Hepatocyte (in vitro differentiated cells): ENCODE measurements around the gene SHROOM3. TPM values are rescaled to one million over a fixed set of nuclear protein-coding genes. Genes with fewer than 3 reads are reported as not detected.

Experiments used
- DNase-seq: peaks from one replicate; pipeline ENCODE4 v3.0.0-alpha.2; 2016; ENCODE audit warnings: low spot score
- H2AFZ ChIP-seq: fragments of 200-600 bp; sonication (generic); 2 replicates; pipeline ENCODE4 v1.6.0; 2016; ENCODE audit warnings: antibody characterized with exemption, mild to moderate bottlenecking
- H3K27ac ChIP-seq: fragments of 200-600 bp; sonication (generic); 2 replicates; pipeline ENCODE4 v1.5.1; 2016; ENCODE audit warnings: mild to moderate bottlenecking
- H3K27me3 ChIP-seq: fragments of 200-600 bp; sonication (generic); 2 replicates; pipeline ENCODE4 v1.6.1; 2016
- H3K36me3 ChIP-seq: fragments of 200-600 bp; sonication (generic); replicated peaks from 2 replicates; pipeline ENCODE4 v1.5.1; 2016; ENCODE audit warnings: low read depth; ENCODE audit not compliant: insufficient read depth
- H3K4me1 ChIP-seq: fragments of 200-600 bp; sonication (generic); 2 replicates; pipeline ENCODE4 v1.5.1; 2016; ENCODE audit warnings: mild to moderate bottlenecking, moderate library complexity; ENCODE audit not compliant: insufficient read depth
- H3K4me2 ChIP-seq: fragments of 200-600 bp; sonication (generic); 2 replicates; pipeline ENCODE4 v1.6.0; 2016
- H3K4me3 ChIP-seq: fragments of 200-600 bp; sonication (generic); 2 replicates; pipeline ENCODE4 v1.5.1; 2016; ENCODE audit warnings: mild to moderate bottlenecking
- H3K79me2 ChIP-seq: fragments of 200-600 bp; sonication (generic); 2 replicates; pipeline ENCODE4 v1.6.0; 2017; ENCODE audit warnings: mild to moderate bottlenecking
- H3K9me2 ChIP-seq: fragments of 200-600 bp; sonication (generic); replicated peaks from 2 replicates; pipeline ENCODE4 v1.6.0; 2017; ENCODE audit warnings: mild to moderate bottlenecking; ENCODE audit not compliant: insufficient read depth
- H3K9me3 ChIP-seq: fragments of 200-600 bp; sonication (generic); 2 replicates; pipeline ENCODE4 v1.5.1; 2016; ENCODE audit warnings: low read depth, mild to moderate bottlenecking
- H4K20me1 ChIP-seq: fragments of 200-600 bp; sonication (generic); 2 replicates; pipeline ENCODE4 v1.6.0; 2016; ENCODE audit warnings: mild to moderate bottlenecking; ENCODE audit not compliant: insufficient read depth, poor library complexity, severe bottlenecking
- CTCF ChIP-seq: fragments of 200-600 bp; sonication (generic); IDR thresholded peaks from 2 replicates; pipeline ENCODE4 v1.5.1; 2016; ENCODE audit warnings: antibody characterized with exemption, mild to moderate bottlenecking; ENCODE audit not compliant: poor library complexity
- EZH2 ChIP-seq: fragments of 200-600 bp; sonication (generic); IDR thresholded peaks from 2 replicates; pipeline ENCODE4 v1.6.1; 2016; ENCODE audit warnings: antibody characterized with exemption, mild to moderate bottlenecking, borderline replicate concordance
- EZH2phosphoT487 ChIP-seq: fragments of 200-600 bp; sonication (generic); IDR thresholded peaks from one replicate; pipeline ENCODE4 v1.6.1; 2018; ENCODE audit warnings: antibody characterized with exemption, mild to moderate bottlenecking, low read depth, moderate library complexity; ENCODE audit not compliant: unreplicated experiment, severe bottlenecking
- WGBS: methylation state at CpG from one replicate; pipeline ENCODE4 v1.1.6; 2016; ENCODE audit warnings: low lambda C conversion rate; ENCODE audit errors: missing lambda C conversion rate; 5-methylcytosine and 5-hydroxymethylcytosine counted together
- polyA plus RNA-seq: library from polyadenylated mRNA; unstranded; fragments of >200 nt; fragmentation: Nextera tagmentation; extraction: Ambion mirVana; gene quantifications from 2 replicates; pipeline ENCODE4 v1.2.1, GENCODE V29; 2016
- total RNA-seq: library from RNA; depleted of rRNA; stranded (reverse); fragments of >200 nt; gene quantifications from 2 replicates; pipeline ENCODE4 v1.2.3, GENCODE V29; 2014

The SHROOM3 gene
- total and polyA plus RNA-seq, 2 experiments from 2014 or later, result 35.0 to 63.1 TPM

GRCh38 chr4:76799140-76799539 is 364.1 kb downstream of the SHROOM3 start:
- 66% methylated on average over 7 of the region's 7 CpGs for WGBS
- no peak overlapping the region for H3K4me2 ChIP-seq
- TF ChIP-seq CTCF (no peak), EZH2phosphoT487 (no peak)

GRCh38 chr4:76799718-76800117 is 364.7 kb downstream of the SHROOM3 start:
- H2AFZ ChIP-seq, result no peak overlapping the region
- no peaks in the 10 kb centered on the region for H3K36me3 ChIP-seq
- no peaks in the 10 kb centered on the region for H3K9me3 ChIP-seq
- no peak overlapping the region for H3K4me3 ChIP-seq
- no peaks in the 10 kb centered on the region for H4K20me1 ChIP-seq
- no peaks in the 10 kb centered on the region for H3K79me2 ChIP-seq
- H3K9me2 ChIP-seq, result no peaks in the 10 kb centered on the region
- H3K27me3 ChIP-seq, result no peaks in the 10 kb centered on the region
- no peak for DNase-seq
- no peak overlapping the region for H3K4me2 ChIP-seq
- no peak overlapping the region for H3K27ac ChIP-seq
- H3K4me1 ChIP-seq, result peaks cover 19% of the 10 kb centered on the region
- TF ChIP-seq CTCF (no peak), EZH2 (no peak), EZH2phosphoT487 (no peak)

More at GRCh38 chr4:76799140-76799539, 364.1 kb downstream of the SHROOM3 start:
- no peaks in the 10 kb centered on the region for H4K20me1 ChIP-seq
- peaks cover 19% of the 10 kb centered on the region for H3K4me1 ChIP-seq
- no peaks in the 10 kb centered on the region for H3K27me3 ChIP-seq
- H2AFZ ChIP-seq, result no peak overlapping the region
- no peak overlapping the region for H3K27ac ChIP-seq
- no peak for DNase-seq
- no peaks in the 10 kb centered on the region for H3K9me3 ChIP-seq
- H3K4me3 ChIP-seq, result no peak overlapping the region
- H3K36me3 ChIP-seq, result no peaks in the 10 kb centered on the region
- H3K9me2 ChIP-seq, result no peaks in the 10 kb centered on the region
- H3K79me2 ChIP-seq, result no peaks in the 10 kb centered on the region

GRCh38 chr4:76800902-76801301 is 365.9 kb downstream of the SHROOM3 start:
- no peak overlapping the region for H3K27ac ChIP-seq
- peaks cover 19% of the 10 kb centered on the region for H3K4me1 ChIP-seq
- H3K9me3 ChIP-seq, result no peaks in the 10 kb centered on the region
- no peak overlapping the region for H2AFZ ChIP-seq
- no peak overlapping the region for H3K4me3 ChIP-seq
- WGBS, result 87% methylated on average over 6 of the region's 6 CpGs
- no peak for TF ChIP-seq CTCF
- no peak for TF ChIP-seq EZH2phosphoT487
- H3K4me2 ChIP-seq, result no peak overlapping the region
- H3K36me3 ChIP-seq, result no peaks in the 10 kb centered on the region
- H3K27me3 ChIP-seq, result no peaks in the 10 kb centered on the region
- H3K79me2 ChIP-seq, result no peaks in the 10 kb centered on the region
- DNase-seq, result no peak
- H3K9me2 ChIP-seq, result no peaks in the 10 kb centered on the region
- H4K20me1 ChIP-seq, result no peaks in the 10 kb centered on the region

- Histone ChIP-seq H3K9me2 (no peaks in the 10 kb centered on the region), H3K4me3 (no peak overlapping the region), H3K27ac (peak overlapping the region; percentile 78), H3K36me3 (no peaks in the 10 kb centered on the region), H3K9me3 (no peaks in the 10 kb centered on the region), H3K4me1 (peaks cover 19% of the 10 kb centered on the region), H3K27me3 (no peaks in the 10 kb centered on the region), H3K79me2 (no peaks in the 10 kb centered on the region), H3K4me2 (peak overlapping the region; percentile 73), H4K20me1 (no peaks in the 10 kb centered on the region), H2AFZ (peak overlapping the region; percentile 79)
- no peak for DNase-seq
- WGBS, result 47% methylated on average over 31 of the region's 37 CpGs
- TF ChIP-seq EZH2, result no peak
These were observed 366.7 kb downstream of the SHROOM3 start for GRCh38 chr4:76801621-76802235.
